ELF-1 (cell line): ENCODE data around the gene MS4A10.
"Not testable (repeated sequence)": the region's sequence is repeated elsewhere in the genome, so short reads cannot be mapped to it uniquely, and the experiment has no call there.

Source experiments
- DNase-seq: peaks from one replicate; pipeline ENCODE4 v3.0.0-alpha.2; 2016; ENCODE audit warnings: low read depth, low spot score

MS4A10 gene

DNA sequence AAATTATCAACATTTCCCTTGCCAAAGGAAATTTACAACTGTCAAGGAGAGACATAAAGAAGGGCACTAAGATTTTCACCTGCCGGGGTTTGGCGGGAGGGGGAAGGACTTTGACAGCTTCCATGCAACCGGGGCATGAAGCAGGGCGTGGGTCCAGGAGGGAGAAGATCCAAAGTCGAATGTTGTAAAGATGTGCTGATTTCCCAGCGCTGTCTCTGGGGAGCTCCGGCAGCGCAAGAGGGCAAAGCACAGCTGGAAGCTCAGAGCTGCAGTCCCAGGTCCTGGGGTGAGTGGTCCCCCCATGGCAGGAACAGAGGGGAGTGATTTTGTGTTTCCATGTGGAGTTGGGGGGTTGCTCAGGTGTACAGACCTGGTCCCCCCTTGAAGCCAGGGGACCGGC is at the start of gene MS4A10:
MS4A10 (plus strand) TSS at position 198 of the 400 bp plus-strand sequence. CDS start 5,003 bp downstream, outside the sequence.
- DNase-seq: no peak

DNA sequence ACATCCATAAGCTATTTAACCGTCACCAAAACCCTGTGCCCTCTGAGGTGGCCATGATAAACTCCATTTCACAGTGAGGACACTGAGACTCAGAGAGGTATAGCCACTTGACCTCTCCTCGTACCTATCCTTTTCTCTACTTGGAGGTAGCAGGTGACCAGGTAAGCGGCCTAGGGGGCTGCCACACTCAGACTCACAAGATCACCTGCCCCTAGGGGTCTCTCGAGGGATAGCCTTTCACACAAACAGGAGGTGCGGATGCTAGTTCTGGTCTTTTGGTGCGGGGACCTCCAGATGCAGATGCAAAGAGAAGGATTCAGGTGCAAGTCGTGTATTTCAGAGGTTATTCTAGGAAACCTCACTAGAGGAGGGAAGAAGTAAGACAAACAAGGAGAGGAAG is 46.0 kb upstream of the MS4A10 start:
- no peak for DNase-seq

DNA sequence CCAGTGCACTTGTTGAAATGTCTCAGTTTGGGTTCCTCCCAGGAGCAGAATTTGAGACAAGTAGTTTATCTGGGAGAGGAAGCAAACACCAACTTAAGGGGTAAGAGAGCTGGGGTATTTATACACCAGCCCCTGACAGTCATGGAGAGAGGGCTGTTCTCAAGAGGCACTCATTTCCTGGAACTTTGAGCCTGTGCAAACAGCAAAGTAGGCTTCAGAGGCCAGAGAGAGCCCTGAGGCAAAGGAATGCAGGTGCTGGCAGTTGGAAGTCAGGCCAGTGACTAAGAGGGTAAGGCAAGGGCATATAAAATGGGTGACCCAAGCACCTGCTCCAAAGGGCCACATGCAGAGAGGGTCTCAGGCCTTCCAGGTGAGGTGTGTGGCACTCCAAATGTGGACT is 44.6 kb upstream of the MS4A10 start:
- no peak for DNase-seq

DNA sequence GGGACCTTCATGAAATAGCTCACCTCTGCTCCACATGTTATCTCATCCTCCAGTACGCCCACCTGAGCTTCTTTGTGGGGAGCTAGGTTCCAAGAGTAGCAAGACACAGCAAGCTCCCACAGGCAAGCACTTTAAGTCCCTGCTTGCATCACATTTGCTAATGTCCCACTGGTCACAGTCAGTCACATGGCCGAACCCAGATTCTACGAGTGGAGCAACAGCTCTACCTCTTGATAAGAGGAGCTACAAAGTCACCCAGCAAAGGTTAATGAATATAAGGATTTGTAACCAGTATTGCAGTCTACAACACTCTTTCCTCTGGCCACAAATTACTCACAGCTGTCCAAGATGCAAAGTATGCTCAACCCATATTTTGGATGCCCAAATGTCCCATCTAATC is 43.7 kb upstream of the MS4A10 start:
- DNase-seq: no peak

DNA sequence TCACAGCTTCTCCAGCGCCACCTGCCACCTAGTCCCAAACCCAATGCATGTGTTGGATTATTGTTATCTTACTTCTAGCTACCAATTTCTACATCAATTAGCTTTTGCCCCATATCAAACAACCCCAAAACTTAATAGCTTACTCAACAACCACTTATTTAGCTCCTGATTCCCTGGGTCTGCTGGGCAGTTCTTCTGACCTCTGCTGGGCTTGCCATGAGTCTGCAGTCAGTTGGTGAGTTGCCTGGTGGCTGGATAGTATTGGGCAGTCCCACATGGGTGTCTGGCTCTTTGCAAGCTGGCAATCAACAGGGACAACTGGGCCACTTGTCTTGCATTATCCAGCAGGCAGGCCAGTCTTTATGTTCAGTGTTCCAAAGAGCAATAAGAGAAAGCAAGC is 42.1 kb upstream of the MS4A10 start:
- DNase-seq: no peak

DNA sequence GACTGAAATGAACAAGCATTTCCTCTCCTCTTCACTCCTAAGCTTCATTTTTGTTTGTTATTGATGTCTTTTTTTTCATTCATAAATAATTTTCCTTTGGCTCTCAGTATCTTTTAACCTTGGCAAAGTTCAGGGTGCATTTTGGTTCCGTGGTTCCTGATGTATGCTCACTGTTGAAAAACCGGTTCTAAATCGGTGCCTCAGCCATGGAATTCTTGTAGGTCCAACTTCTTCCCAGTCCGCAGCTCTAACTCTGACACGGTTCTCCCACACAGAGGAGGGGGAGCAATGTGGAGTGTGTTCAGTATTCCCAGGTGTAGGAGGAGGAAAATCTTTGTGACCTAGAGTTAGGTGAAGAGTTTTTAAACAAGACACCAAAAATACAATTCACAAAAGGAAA is 41.0 kb upstream of the MS4A10 start:
- DNase-seq: no peak

DNA sequence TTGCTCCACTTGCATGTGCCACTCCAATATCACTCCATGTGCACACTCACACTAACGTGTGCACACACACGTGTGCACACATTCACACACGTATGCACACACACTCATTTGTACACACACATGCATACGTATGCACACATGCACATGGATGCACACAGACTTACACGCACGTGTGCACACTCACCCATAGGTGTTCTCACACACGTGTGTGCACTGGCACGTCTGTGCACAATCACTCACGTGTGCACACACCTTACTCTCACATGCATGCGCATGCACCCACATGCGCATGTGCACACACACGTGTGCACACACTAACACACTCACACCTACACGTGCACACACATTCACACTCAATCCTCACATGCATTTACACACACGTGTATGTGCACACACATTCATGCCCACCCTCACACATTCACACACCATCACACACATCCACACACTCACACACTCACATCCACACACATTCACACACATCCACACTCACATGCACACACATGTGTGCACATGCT is 37.7 kb upstream of the MS4A10 start:
- DNase-seq: no peak

DNA sequence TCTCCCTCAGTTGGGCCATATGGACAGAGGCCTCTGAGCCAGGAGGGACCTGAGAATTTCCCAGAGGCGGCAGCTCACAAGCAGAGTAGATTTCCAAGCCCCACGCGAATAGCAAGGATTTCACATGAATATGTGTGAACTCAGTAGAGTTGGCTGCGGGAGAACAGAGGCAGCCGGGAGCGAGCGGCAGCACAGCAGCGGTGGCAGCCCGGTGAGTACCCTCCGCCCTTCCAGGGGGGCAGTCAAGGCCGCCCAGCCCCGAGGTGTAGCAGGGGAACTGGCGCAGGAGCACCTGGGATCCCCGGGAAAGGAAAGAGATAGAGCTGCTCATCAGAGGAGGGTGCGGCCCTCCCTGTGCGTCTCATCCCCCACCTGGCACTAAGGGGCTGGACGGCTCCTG is 36.9 kb upstream of the MS4A10 start:
- no peak for DNase-seq

DNA sequence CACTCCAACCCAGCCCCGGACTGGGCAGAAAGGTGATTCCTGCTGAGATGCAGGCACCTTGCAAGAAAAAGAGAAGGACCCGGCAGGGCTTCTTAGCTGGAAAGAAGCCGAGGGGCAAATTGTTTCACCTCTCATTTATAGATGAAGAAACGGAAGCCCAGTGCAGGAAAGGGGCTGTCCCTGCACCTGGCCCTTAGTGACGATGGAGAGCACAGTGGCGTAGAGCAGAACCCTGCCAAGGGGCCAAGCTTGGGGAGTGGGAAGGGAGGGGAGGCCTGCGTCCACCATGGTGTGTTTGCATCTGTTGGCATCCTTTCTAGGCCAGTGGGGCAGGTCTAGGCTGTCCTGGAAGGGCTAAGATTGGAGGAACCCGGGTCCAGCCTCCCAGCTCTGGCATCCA is 36.3 kb upstream of the MS4A10 start:
- no peak for DNase-seq

DNA sequence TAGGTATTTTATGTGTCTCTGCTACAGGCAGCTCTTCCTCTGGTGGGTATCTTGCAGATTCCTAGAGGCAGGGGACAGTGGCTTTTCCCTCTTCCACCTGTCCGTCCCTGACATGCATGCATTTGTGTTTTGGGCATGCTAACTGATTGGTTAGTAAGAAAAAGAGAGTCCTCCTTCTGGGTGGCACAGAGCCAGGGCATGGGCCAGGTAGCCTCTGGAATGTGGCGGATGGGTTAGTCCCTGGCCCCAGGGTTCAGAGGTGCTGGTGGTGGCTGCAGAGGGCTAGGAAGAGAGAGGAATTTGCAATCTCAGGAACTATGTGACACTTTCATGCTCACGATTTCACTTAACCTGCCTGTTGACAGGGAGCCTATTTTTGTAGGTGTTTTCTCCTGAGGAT is 34.2 kb upstream of the MS4A10 start:
- DNase-seq: peak; percentile 27

DNA sequence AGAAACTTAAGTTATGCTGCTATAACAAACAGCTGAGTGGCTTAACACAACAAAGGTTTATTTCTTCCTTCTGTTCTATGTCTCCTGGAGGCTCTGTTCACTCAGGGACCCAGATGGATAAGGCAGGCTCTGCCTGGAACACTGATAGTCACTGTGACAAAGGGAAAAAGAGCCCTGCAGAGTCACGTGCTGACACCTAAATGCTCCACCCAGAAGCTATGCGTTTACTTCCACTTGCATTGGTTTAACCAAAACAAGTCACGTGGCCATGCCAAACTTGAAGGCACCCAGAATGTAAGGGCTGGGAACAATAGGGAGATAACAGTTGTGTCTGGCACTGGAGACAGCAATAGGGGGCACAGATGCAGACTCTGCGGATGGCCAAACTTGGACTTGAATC is 31.8 kb upstream of the MS4A10 start:
- DNase-seq: no peak

DNA sequence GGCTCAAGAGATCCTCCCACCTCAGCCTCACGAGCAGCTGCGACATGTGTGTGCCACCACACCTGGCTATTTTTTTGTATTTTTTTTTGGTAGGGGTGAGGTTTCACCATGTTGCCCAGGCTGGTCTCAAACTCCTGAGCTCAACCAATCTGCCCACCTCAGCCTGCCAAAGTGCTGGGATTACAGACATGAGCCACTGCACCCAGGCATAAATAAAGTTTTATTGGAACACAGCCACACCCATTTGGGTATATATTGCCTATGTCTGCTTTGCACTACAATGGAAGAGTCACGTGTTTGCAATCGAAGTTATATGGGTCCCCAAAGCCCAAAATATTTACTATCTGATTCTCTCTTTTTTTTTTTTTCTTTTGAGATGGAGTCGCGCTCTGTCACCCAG is 30.2 kb upstream of the MS4A10 start:
- DNase-seq: no peak

DNA sequence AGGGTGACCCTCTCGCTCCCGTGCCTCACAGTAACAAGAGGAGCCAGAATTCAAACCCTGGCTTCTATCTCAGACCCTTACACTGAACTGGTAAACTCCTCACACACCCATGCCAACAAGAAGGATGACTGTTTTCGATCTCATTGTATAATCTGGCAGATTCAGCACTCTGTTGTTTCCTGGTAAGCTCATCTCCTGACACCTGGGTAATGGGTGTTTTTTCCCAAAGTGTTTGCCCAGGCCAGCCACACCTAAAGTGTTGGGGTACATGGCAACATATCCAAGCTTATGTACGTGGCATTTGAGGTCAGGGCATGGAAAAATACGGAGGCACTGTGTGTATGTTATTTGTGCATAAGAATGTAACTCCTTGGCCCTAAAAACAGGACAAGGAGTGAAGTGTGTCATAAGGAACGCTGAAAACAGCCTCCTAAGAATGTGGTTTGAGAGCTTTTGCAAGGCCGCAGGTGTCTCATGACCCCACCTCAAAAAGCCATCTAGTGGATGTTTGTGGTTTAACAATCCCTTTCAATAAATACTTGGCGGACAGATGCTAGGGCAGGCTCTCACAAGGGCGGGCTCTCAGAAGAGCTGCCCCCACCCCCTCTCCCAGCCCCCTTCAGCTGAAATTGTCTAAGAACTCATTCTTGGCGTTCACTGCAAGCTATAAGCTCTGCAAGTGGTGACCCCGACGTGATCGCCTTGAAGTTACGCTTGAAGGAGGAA is 28.7 kb upstream of the MS4A10 start, which contains the start of gene MS4A15:
MS4A15 (plus strand) TSS at position 561 of the 726 bp plus-strand sequence. CDS start 6,867 bp downstream, outside the sequence.
- DNase-seq: peak; percentile 77

DNA sequence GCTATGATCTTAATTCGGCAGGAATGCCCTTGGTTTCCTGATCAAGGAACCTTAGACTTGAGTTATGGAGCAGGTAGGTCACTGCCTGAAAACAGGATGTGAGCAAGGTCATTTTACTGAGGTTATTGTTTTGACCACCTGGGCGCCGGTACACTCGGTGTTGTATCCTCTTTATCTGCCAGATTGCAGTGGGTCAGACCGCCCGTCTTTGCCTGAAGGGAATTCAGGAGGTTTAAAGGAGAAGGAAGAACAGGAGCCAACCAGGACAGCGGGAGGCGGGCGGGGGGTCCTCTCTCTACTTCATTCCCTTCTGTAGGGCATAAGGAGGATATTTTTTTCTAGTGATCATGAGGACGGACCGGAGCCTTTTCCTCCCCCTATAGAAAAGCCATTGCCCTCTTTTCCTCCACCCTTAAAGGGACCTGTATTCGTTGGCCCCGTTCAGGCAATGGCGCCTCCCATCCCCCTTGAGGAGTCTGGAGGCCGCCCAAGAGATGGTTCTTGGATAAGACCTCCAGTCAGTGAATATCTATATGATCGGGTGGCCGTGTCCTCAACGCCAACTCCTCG is 27.8 kb upstream of the MS4A10 start:
- no peak for DNase-seq

DNA sequence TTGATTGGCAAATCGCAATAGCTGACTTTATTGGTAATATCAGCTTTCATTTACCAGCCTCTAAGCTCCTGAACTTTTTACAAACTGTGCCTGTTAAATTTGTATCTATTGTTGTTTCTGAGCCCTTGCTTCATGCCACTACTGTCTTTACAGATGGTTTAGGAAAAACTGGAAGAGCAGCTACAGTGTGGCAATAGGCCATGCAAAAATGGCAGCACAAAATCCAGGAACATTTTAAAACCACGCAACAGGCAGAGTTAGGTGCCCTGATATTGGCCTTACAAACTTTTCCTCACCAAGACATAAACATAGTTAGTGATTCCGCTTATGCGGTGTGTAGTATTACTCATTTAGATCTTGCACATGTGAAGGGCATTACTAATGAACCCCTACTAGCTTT is 26.5 kb upstream of the MS4A10 start:
- DNase-seq: not testable (repeated sequence)

DNA sequence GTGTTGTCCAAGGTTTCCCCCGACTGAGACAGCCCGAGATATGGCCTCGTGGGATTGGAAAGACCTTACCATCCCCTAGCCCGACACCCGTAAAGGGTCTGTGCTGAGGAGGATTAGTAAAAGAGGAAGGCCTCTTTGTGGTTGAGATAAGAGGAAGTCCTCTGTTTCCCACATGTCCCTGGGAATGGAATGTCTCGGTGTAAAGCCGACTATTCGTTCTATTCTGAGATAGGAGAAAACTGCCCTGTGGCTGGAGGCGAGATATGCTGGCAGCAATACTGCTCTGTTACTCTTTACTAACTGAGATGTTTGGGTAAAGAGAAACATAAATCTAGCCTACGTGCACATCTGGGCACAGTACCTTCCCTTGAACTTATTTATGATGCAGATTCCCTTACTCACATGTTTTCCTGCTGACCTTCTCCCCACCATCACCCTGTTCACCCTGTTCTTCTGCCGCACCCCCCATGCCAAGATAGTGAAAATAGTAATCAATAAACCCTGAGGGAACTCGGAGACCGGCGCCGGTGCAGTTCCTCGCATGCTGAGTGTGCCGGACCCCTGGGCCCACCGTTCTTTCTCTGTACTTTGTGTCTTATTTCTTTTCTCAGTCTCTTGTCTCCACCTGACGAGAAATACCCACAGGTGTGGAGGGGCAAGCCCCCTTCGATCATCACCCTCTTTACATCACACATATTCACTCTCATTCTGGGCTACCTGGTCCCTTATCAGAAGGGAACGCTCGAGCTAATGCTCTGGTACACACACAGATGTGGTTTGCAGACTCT is 25.5 kb upstream of the MS4A10 start:
- not testable (repeated sequence) for DNase-seq

DNA sequence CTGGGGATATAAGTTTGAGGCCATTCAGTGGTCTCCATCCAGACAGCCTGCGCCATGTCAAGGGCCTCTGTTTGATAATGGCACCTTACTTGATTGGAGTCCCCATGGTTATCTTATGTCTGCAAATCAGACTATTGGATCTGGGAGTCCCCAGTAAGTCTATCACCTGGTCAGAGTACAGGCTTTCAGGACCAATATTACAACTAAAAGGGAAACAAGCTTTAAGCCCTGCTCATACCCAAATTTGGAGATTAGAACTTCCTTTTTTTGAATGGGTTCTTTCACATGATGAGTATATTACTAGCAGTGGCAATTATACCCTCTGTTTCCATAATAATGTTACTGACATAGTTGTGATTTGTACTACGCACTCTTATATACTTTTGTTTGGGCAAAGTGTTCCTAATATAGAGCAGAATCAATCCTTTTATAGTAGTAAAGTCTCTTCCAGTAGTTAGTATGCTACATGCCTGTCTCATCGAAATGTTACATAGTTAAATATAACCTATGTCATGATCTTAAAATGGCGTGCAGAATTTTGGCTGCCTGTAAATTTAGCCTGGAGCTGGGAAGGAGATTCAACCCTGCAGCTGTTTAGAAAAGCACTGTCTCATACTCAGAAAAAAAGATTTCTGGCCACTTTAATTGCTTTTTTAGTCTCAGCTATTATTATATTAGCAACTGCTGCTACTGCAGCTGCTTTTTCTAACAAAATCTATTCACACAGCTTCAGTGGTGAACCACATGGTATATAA is 23.5 kb upstream of the MS4A10 start:
- DNase-seq: no peak

DNA sequence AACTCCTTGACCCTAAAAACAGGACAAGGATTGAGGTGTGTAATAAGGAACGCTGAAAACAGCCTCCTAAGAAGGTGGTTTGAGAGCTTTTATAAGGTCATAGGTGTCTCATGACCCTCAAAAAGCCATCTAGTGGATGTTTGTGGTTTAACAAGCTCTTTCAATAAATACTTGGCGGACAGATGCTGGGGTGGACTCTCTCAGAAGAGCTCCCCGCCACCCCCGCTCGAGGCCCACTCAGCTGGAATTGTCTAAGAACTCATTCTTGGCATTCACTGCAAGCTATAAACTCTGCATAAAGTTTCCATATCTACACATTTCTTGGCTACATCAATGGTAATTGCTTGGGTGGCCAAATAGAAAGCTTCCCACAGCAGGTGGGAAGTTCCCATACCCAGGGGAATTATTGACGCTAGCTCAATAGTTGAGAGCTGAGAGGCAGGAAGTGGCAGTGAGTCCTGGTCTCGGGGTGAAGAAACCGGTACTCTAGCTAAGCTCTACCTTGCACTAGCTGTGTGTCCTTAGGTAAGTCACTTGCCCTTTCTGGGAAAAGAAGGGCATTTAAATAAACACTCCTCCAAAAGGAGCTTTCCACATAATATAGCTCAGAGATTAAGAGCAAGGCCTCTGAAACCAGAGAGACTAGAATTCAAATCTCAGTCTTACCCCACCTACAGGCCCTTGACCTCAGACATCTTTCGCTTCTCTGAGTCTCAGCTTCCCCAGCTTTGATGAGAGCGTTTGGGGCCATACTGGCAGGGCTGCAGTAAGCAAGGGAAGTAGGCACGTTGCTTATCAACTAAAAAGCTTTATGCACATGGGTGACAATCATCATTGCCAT is 22.1 kb upstream of the MS4A10 start:
- peak; percentile 41 for DNase-seq

DNA sequence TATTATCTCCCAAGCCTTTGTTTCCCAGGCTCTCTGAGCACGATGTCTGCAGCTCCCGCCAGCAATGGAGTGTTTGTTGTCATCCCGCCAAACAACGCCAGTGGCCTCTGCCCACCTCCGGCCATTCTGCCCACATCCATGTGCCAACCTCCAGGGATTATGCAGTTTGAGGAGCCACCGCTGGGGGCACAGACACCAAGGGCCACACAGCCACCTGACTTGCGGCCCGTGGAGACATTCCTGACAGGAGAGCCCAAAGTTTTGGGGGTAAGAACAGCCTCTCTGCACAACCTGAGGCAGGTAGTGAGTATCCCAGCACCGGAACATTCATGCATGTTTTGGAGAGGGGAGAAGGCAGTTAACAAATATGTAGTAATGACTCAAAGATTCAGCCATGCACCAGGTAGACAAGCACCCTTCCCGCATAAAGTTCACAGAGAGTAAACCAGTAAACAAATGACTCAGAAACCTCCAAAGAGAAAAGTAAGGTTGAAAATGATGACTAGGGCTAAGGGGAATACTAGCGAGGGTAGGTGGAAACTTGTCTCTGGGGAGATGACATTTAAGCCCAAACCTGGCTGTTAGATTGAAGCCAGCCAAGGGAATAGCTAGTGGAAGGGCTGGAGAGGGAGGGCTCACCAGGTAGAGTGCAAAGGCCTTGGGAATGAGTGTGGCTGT is 21.3 kb upstream of the MS4A10 start:
- no peak for DNase-seq

DNA sequence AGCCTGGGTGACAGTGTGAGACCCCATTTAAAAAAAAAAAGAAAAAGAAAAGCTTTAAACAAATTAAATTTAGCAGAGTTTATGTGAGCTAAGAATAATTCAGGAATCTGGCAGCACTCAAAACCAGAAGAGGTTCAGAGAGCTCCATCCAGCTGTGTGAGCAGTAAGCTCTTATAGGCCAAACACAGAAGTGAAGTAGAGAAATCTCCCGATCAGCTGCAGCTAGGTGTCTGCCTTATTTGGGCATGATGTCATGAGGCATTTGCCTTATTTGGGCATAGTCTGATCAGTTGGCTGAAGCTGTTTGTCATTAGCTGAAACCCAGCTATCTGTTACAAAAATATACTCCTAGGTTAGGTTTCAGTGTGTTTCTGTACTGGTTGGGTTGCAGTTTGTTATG is 20.3 kb upstream of the MS4A10 start:
- DNase-seq: no peak
